C1 segment of cervical spinal cord (tissue), 14 donors: Measurements from ENCODE around the gene WWOX.
"Not testable (repeated sequence)": the region's sequence is repeated elsewhere in the genome, so short reads cannot be mapped to it uniquely, and the experiment has no call there.

Source experiments
- DNase-seq, 14 donors: peaks; one replicate each; lab custom pipeline; 2025; lab: John Stamatoyannopoulos, UW

Gene WWOX

GRCh38 chr16:79188115-79188738 lies 1088.8 kb downstream of the WWOX start:
- DNase-seq: no peak

GRCh38 chr16:79188739-79189122 lies 1089.3 kb downstream of the WWOX start:
- DNase-seq: no peak

GRCh38 chr16:79190542-79190941 lies 1091.1 kb downstream of the WWOX start:
- DNase-seq: no peak

- DNase-seq: no peak
Observed at GRCh38 chr16:79191933-79192332, 1092.5 kb downstream of the WWOX start.

- no peak for DNase-seq
Observed at GRCh38 chr16:79192904-79193303, 1093.5 kb downstream of the WWOX start.

- no peak for DNase-seq
Observed at GRCh38 chr16:79194291-79194690, 1094.8 kb downstream of the WWOX start.

- no peak for DNase-seq
Observed at GRCh38 chr16:79195938-79196337, 1096.5 kb downstream of the WWOX start.

- DNase-seq: no peak
Observed at GRCh38 chr16:79201436-79201835, 1102.0 kb downstream of the WWOX start.

- DNase-seq: no peak
Observed at GRCh38 chr16:79202977-79203376, 1103.5 kb downstream of the WWOX start.

GRCh38 chr16:79204486-79204885 lies 1105.0 kb downstream of the WWOX start:
- DNase-seq: no peak

- DNase-seq: no peak
Observed at GRCh38 chr16:79206889-79207288, 1107.4 kb downstream of the WWOX start.

- DNase-seq: peak in 1 of 14 donors; percentile 2
Observed at GRCh38 chr16:79209308-79209707, 1109.9 kb downstream of the WWOX start.

GRCh38 chr16:79210607-79211006 lies 1111.2 kb downstream of the WWOX start:
- DNase-seq: no peak

- peak in 11 of 14 donors; percentile 11 to 75 (median 30) for DNase-seq
Observed at GRCh38 chr16:79211586-79211985, 1112.1 kb downstream of the WWOX start.

GRCh38 chr16:79212114-79212791 lies 1112.8 kb downstream of the WWOX start:
- peak in 5 of 14 donors; percentile 16 to 44 (median 30) for DNase-seq

- no peak for DNase-seq
Observed at GRCh38 chr16:79213214-79213613, 1113.8 kb downstream of the WWOX start.

- no peak for DNase-seq
Observed at GRCh38 chr16:79215289-79215688, 1115.8 kb downstream of the WWOX start.

- DNase-seq: no peak
Observed at GRCh38 chr16:79217375-79218011, 1118.0 kb downstream of the WWOX start.

- no peak for DNase-seq
Observed at GRCh38 chr16:79218351-79218750, 1118.9 kb downstream of the WWOX start.

GRCh38 chr16:79225994-79226393 lies 1126.5 kb downstream of the WWOX start:
- DNase-seq: not testable (repeated sequence)

GRCh38 chr16:79229361-79229760 lies 1129.9 kb downstream of the WWOX start:
- no peak for DNase-seq

- DNase-seq: not testable (repeated sequence)
Observed at GRCh38 chr16:79245700-79246099, 1146.2 kb downstream of the WWOX start.

- no peak for DNase-seq
Observed at GRCh38 chr16:79247386-79247785, 1147.9 kb downstream of the WWOX start.
